H9 (cell line): ENCODE data around the gene USF3. TPM values are rescaled to one million over a fixed set of nuclear protein-coding genes. Genes with fewer than 3 reads are reported as not detected.

Experiments used
- DNase-seq: peaks from one replicate; pipeline ENCODE4 v3.0.0-alpha.2; 2017
- H2AFZ ChIP-seq: one replicate; pipeline ENCODE4 v1.6.1; 2013; ENCODE audit warnings: mild to moderate bottlenecking, low read length, control low read depth, moderate library complexity
- H2AK5ac ChIP-seq: 2 replicates; pipeline ENCODE4 v1.6.1; 2013; ENCODE audit warnings: low read length, control low read depth, mixed read lengths; ENCODE audit not compliant: insufficient read length
- H2BK120ac ChIP-seq: one replicate; pipeline ENCODE4 v1.6.1; 2013; ENCODE audit warnings: low read depth, mild to moderate bottlenecking, low read length, control low read depth, inconsistent platforms; ENCODE audit not compliant: poor library complexity, severe bottlenecking
- H2BK12ac ChIP-seq: 2 replicates; pipeline ENCODE4 v1.6.1; 2013; ENCODE audit warnings: low read length, control low read depth, mixed read lengths, low read depth; ENCODE audit not compliant: insufficient read length
- H2BK15ac ChIP-seq: 2 replicates; pipeline ENCODE4 v1.6.1; 2013; ENCODE audit warnings: low read depth, low read length, control low read depth
- H2BK20ac ChIP-seq: one replicate; pipeline ENCODE4 v1.6.1; 2013; ENCODE audit warnings: low read depth, mild to moderate bottlenecking, low read length, control low read depth, inconsistent platforms; ENCODE audit not compliant: poor library complexity, severe bottlenecking
- H2BK5ac ChIP-seq: 2 replicates; pipeline ENCODE4 v1.6.1; 2013; ENCODE audit warnings: low read length, control low read depth, mixed read lengths; ENCODE audit not compliant: insufficient read length
- H3K14ac ChIP-seq: 2 replicates; pipeline ENCODE4 v1.6.1; 2013; ENCODE audit warnings: low read length, control low read depth; ENCODE audit not compliant: insufficient read depth
- H3K18ac ChIP-seq: 2 replicates; pipeline ENCODE4 v1.6.1; 2013; ENCODE audit warnings: low read depth, mild to moderate bottlenecking, mixed read lengths, low read length, control low read depth; ENCODE audit not compliant: insufficient read length
- H3K23ac ChIP-seq: 2 replicates; pipeline ENCODE4 v1.6.1; 2013; ENCODE audit warnings: low read length, control low read depth, mixed read lengths, low read depth; ENCODE audit not compliant: insufficient read length
- H3K23me2 ChIP-seq: 2 replicates; pipeline ENCODE4 v1.6.1; 2013; ENCODE audit warnings: low read depth, mild to moderate bottlenecking, mixed read lengths, low read length, control low read depth; ENCODE audit not compliant: insufficient read length, poor library complexity, severe bottlenecking
- H3K27ac ChIP-seq: 2 replicates; pipeline ENCODE4 v1.5.1; 2013; ENCODE audit warnings: low read length, control low read depth, mixed read lengths, low read depth; ENCODE audit not compliant: insufficient read length
- H3K27me3 ChIP-seq: 2 replicates; pipeline ENCODE4 v1.6.1; 2013; ENCODE audit warnings: low read length, control low read depth, inconsistent platforms; ENCODE audit not compliant: insufficient read depth
- H3K4ac ChIP-seq: 2 replicates; pipeline ENCODE4 v1.6.1; 2013; ENCODE audit warnings: low read depth, mild to moderate bottlenecking, control low read depth, inconsistent platforms, low read length, moderate library complexity
- H3K4me1 ChIP-seq: 2 replicates; pipeline ENCODE4 v1.6.1; 2013; ENCODE audit warnings: low read length, control low read depth, inconsistent platforms; ENCODE audit not compliant: insufficient read depth
- H3K4me2 ChIP-seq: 2 replicates; pipeline ENCODE4 v1.6.1; 2013; ENCODE audit warnings: low read length, control low read depth, mixed read lengths; ENCODE audit not compliant: insufficient read length, insufficient read depth
- H3K56ac ChIP-seq: 2 replicates; pipeline ENCODE4 v1.6.1; 2013; ENCODE audit warnings: low read depth, mild to moderate bottlenecking, mixed read lengths, low read length, control low read depth; ENCODE audit not compliant: insufficient read length
- H3K79me1 ChIP-seq: 2 replicates; pipeline ENCODE4 v1.6.1; 2013; ENCODE audit warnings: low read depth, mild to moderate bottlenecking, moderate library complexity, low read length, control low read depth, inconsistent platforms; ENCODE audit not compliant: insufficient read depth, poor library complexity, severe bottlenecking
- H3K79me2 ChIP-seq: 2 replicates; pipeline ENCODE4 v1.6.1; 2013; ENCODE audit warnings: low read length, control low read depth, inconsistent platforms; ENCODE audit not compliant: insufficient read depth
- H3K9ac ChIP-seq: 2 replicates; pipeline ENCODE4 v1.6.1; 2013; ENCODE audit warnings: low read length, control low read depth, mixed read lengths; ENCODE audit not compliant: insufficient read length; ENCODE audit errors: extremely low read depth
- H3K9me3 ChIP-seq: one replicate; pipeline ENCODE4 v1.6.1; 2013; ENCODE audit warnings: low read depth, low read length, inconsistent platforms; ENCODE audit not compliant: control insufficient read depth
- H3T11ph ChIP-seq: one replicate; pipeline ENCODE4 v1.6.1; 2013; ENCODE audit warnings: mild to moderate bottlenecking, low read length, control low read depth, inconsistent platforms
- H4K20me1 ChIP-seq: one replicate; pipeline ENCODE4 v1.6.1; 2013; ENCODE audit not compliant: control insufficient read depth, insufficient read length, insufficient read depth
- H4K5ac ChIP-seq: 2 replicates; pipeline ENCODE4 v1.6.1; 2013; ENCODE audit warnings: low read depth, mild to moderate bottlenecking, mixed read lengths, low read length, control low read depth; ENCODE audit not compliant: insufficient read length
- H4K8ac ChIP-seq: replicated peaks from 2 replicates; pipeline ENCODE4 v1.6.1; 2013; ENCODE audit warnings: low read length, control low read depth, mixed read lengths, low read depth; ENCODE audit not compliant: insufficient read length
- H4K91ac ChIP-seq: 2 replicates; pipeline ENCODE4 v1.6.1; 2013; ENCODE audit warnings: low read depth, mild to moderate bottlenecking, moderate library complexity, mixed read lengths, low read length, control low read depth; ENCODE audit not compliant: insufficient read length
- H3K27ac Mint-ChIP-seq, 3 experiments: 2 replicates in 2 of 3; 3 replicates in 1 of 3; pipeline ENCODE4 v1.8.0; 2020 to 2021; ENCODE audit warnings: mixed read lengths in 3 of 3, mild to moderate bottlenecking in 1 of 3, moderate library complexity in 1 of 3
- H3K27me3 Mint-ChIP-seq: 2 replicates; pipeline ENCODE4 v1.8.0; 2021; ENCODE audit warnings: low read depth, mild to moderate bottlenecking, moderate library complexity, mixed read lengths
- H3K36me3 Mint-ChIP-seq, 3 experiments: 2 replicates in 2 of 3; 3 replicates in 1 of 3; pipeline ENCODE4 v1.8.0; 2020 to 2021; ENCODE audit warnings: low read depth in 3 of 3, mixed read lengths in 3 of 3; ENCODE audit not compliant: insufficient read depth in 1 of 3
- H3K4me1 Mint-ChIP-seq, 2 experiments: 2 replicates each; pipeline ENCODE4 v1.8.0; 2020; ENCODE audit warnings: mixed read lengths in 2 of 2
- H3K4me3 Mint-ChIP-seq, 2 experiments: 2 replicates in 1 of 2; 3 replicates in 1 of 2; pipeline ENCODE4 v1.8.0; 2020 to 2021; ENCODE audit warnings: mild to moderate bottlenecking in 2 of 2, mixed read lengths in 2 of 2, moderate library complexity in 1 of 2
- H3K9me3 Mint-ChIP-seq, 2 experiments: 2 replicates in 1 of 2; 3 replicates in 1 of 2; pipeline ENCODE4 v1.8.0; 2020; ENCODE audit warnings: mild to moderate bottlenecking in 2 of 2, mixed read lengths in 2 of 2, moderate library complexity in 1 of 2
- CTCF ChIP-seq: fragments of 200-600 bp; sonication (generic); conservative IDR thresholded peaks from 3 replicates; pipeline ENCODE4 v1.8.0; 2021; ENCODE audit warnings: antibody characterized with exemption, mild to moderate bottlenecking
- whole genome bisulfite sequencing: extraction: QIAGEN DNeasy Blood & Tissue Kit; methylation state at CpG from one replicate; pipeline ENCODE4 v1.1.7; 2013; ENCODE audit warnings: missing lambda C conversion rate, low lambda C conversion rate, mixed read lengths; ENCODE audit not compliant: insufficient read length; ENCODE audit errors: extremely low coverage; 5-methylcytosine and 5-hydroxymethylcytosine counted together
- total RNA-seq: library from RNA; stranded (reverse); gene quantifications from 2 replicates; pipeline ENCODE4 v1.2.1, GENCODE V29; 2021

Gene USF3
- total RNA-seq, 1 experiment from 2014 or later, result 13.8 TPM

- no peak overlapping the region for H3K4me2 ChIP-seq
Observed at GRCh38 chr3:113623811-113624210, 72.6 kb downstream of the USF3 start.

More at GRCh38 chr3:113623811-113624210, 72.6 kb downstream of the USF3 start:
- no peak for DNase-seq
- no peak overlapping the region for H4K5ac ChIP-seq
- no peak overlapping the region for H2BK5ac ChIP-seq
- H2AFZ ChIP-seq, result no peak overlapping the region
- H4K20me1 ChIP-seq, result no peaks in the 10 kb centered on the region
- no peak overlapping the region for H2BK12ac ChIP-seq
- H3T11ph ChIP-seq, result no peak overlapping the region
- Mint-ChIP-seq H3K4me1 (0 out of 4 replicates have a peak, but pooled peaks cover 2 to 4% of the 10 kb centered on the region in 2 experiments), H3K27me3 (peaks cover 14% of the 10 kb centered on the region), H3K4me3 (no peak overlapping the region), H3K27ac (no peak overlapping the region), H3K9me3 (no peaks in the 10 kb centered on the region), H3K36me3 (no peaks in the 10 kb centered on the region)
- H3K14ac ChIP-seq, result no peak overlapping the region
- no peak overlapping the region for H3K23ac ChIP-seq
- no peaks in the 10 kb centered on the region for H3K4me1 ChIP-seq
- no CpG with 5 or more reads among the region's 7 CpGs for WGBS
- H2BK120ac ChIP-seq, result no peak overlapping the region
- no peak overlapping the region for H3K9ac ChIP-seq
- H4K91ac ChIP-seq, result no peak overlapping the region
- no peak overlapping the region for H3K4ac ChIP-seq
- no peak overlapping the region for H4K8ac ChIP-seq
- H2BK15ac ChIP-seq, result no peak overlapping the region
- H3K27ac ChIP-seq, result no peak overlapping the region
- no peak overlapping the region for H2BK20ac ChIP-seq
- no peaks in the 10 kb centered on the region for H3K79me1 ChIP-seq
- H3K56ac ChIP-seq, result no peak overlapping the region
- no peak overlapping the region for H3K18ac ChIP-seq
- H3K79me2 ChIP-seq, result no peaks in the 10 kb centered on the region
- no peak for TF ChIP-seq CTCF
- H3K23me2 ChIP-seq, result no peaks in the 10 kb centered on the region
- H2AK5ac ChIP-seq, result no peak overlapping the region
- H3K27me3 ChIP-seq, result no peaks in the 10 kb centered on the region
- H3K9me3 ChIP-seq, result no peaks in the 10 kb centered on the region
